Fibroblast of pulmonary artery (primary cell): ENCODE measurements around the gene PTGER3.
"Not testable (repeated sequence)": the region's sequence is repeated elsewhere in the genome, so short reads cannot be mapped to it uniquely, and the experiment has no call there.

ENCODE experiments used
- DNase-seq: peaks from one replicate; pipeline ENCODE4 v3.0.0-alpha.2; 2010; ENCODE audit warnings: low read depth
- H3K4me3 ChIP-seq: replicated peaks from 2 replicates; pipeline ENCODE4 v1.5.1; 2011; ENCODE audit warnings: low read depth, mild to moderate bottlenecking, control low read depth, low read length, moderate library complexity
- TF ChIP-seq, protein P1 (sequence below): IDR thresholded peaks from 2 replicates; pipeline ENCODE4 v1.5.1; 2011; ENCODE audit warnings: mild to moderate bottlenecking, control low read depth, low read length, inconsistent platforms; ENCODE audit errors: missing control alignments

PTGER3 gene

DNA sequence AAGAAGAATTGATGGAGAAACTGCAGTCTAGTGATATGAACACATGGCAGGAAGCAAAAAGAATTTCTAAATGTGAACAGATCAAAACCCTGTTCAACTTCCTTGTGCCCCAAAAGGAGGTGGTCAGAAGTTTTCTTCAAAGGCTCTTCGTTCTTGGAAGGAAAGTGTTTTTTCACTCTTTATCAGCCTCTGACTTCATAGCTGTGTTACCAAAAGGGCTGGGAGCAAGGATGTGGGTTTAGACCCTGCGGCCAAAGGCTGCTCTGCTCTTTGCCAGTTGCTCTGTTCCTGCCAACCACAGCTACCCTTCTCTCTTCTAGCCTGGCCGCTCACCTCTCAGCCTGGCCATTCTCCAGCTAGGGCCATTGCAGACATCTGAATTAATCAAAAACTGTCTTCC, 53.8 kb downstream of the PTGER3 start:
- TF ChIP-seq, protein P1, sequence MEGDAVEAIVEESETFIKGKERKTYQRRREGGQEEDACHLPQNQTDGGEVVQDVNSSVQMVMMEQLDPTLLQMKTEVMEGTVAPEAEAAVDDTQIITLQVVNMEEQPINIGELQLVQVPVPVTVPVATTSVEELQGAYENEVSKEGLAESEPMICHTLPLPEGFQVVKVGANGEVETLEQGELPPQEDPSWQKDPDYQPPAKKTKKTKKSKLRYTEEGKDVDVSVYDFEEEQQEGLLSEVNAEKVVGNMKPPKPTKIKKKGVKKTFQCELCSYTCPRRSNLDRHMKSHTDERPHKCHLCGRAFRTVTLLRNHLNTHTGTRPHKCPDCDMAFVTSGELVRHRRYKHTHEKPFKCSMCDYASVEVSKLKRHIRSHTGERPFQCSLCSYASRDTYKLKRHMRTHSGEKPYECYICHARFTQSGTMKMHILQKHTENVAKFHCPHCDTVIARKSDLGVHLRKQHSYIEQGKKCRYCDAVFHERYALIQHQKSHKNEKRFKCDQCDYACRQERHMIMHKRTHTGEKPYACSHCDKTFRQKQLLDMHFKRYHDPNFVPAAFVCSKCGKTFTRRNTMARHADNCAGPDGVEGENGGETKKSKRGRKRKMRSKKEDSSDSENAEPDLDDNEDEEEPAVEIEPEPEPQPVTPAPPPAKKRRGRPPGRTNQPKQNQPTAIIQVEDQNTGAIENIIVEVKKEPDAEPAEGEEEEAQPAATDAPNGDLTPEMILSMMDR, result no peak
- H3K4me3 ChIP-seq, result no peak overlapping the region
- DNase-seq, result no peak

DNA sequence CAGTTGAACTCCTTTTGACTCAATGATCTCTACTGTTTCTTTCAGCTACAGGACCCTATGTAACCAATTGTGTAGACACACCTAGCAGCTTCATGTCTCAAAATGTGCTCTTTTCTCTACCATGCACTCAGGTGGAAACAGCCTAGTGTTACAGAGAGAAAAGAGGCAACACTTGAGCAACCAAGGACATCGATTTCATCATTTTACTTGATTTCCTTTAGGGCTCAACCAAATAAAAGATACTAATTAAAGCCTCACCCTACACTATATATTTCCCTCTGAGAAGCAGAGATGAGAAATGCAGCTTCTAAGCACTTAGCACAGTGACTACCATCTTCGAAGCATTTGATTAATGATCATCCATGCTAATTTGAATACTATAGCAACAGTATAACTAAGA, 55.1 kb downstream of the PTGER3 start:
- DNase-seq, result no peak
- TF ChIP-seq, protein P1, result no peak
- no peak overlapping the region for H3K4me3 ChIP-seq

DNA sequence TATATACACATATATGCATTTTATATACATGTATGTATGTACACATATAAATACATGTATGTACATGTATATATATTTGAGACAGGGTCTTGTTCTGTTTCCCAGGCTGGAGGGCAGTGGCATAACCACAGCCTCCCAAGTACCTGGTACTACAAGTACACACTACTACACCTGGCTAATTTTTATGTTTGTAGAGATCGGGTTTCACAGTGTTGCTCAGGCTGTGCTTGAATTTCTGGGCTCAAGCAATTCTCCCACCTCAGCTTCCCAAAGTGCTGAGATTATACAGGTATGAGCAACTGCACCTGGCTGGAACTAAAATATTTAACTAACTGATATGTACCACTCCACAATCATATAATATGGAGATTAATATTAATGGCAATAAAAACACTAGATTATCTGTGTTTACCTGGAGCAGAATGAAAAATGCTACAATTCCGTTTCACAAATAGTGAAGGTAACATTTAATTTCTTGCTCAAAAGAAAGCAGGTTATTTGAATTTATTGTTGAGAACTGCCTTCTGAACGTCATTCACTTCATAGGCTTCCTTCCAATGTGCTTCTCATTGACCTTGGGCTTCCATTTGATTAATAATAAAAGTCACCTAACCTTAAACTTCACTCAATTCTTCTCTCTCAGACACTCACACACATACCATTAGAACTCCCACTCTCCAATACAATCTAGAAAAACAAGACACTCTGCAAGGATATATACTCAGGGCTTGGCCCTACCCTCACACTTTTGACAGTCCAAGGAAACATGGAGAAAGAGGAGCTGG, 57.0 kb downstream of the PTGER3 start:
- H3K4me3 ChIP-seq, result no peak overlapping the region
- TF ChIP-seq, protein P1, result no peak
- DNase-seq, result no peak

DNA sequence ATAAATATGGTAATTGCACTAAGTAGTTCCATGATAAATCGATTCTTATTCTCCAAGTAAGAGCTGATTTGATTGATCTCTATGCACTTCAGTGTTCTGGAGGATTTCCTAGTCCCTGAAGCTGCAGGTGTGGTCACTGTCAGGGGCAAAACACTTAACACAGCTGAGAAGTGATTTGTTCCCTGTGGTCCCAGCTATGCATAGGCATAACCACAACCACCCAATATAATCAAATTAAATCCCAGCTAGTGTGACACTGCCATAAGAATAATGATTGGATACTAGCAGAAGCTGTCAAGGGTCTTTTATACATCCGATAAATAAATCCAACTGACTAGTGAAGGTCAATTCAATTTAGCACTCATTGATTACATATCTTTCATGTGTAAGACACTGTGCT, 60.1 kb downstream of the PTGER3 start:
- DNase-seq, result no peak
- TF ChIP-seq, protein P1, result no peak

DNA sequence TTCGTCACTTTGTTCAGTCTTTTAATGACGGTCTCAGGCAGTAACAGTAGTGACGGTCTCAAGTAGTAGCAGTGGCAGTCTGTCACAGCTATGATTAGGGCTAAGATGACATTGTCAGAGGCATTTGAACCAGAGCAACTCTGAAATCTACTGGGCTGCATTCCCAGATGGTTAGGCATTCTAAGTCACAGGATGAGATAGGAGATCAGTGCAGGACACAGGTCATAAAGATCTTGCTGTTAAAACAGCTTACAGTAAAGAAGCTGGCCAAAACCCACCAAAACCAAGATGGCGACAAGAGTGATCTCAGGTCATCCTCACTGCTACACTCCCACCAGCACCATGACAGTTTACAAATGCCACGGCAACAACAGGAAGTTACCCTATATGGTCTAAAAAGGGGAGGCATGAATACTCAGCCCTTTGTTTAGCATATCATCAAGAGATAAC, 61.8 kb downstream of the PTGER3 start:
- not testable (repeated sequence) for H3K4me3 ChIP-seq, DNase-seq

More for the DNA sequence above, 60.1 kb downstream of the PTGER3 start:
- H3K4me3 ChIP-seq, result no peak overlapping the region

DNA sequence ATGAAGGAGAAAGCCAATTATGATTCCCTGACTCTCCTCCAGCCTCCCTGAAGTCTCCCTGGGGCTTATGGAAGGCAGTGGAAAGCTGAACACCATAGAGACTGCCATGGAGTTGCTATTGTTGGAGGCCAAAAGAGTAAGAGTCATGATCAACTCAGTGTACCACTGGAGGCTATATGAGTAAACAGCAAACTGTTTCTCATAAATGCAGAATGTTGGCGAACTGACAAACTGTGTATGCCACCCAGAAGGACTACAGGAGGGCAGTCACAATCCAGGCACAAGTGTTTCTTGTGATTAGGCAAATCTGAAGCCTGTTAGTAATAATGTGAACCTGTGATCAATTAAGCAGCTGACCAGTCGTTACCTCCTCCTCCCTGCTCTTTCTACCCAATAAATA, 62.3 kb downstream of the PTGER3 start:
- not testable (repeated sequence) for DNase-seq, H3K4me3 ChIP-seq

DNA sequence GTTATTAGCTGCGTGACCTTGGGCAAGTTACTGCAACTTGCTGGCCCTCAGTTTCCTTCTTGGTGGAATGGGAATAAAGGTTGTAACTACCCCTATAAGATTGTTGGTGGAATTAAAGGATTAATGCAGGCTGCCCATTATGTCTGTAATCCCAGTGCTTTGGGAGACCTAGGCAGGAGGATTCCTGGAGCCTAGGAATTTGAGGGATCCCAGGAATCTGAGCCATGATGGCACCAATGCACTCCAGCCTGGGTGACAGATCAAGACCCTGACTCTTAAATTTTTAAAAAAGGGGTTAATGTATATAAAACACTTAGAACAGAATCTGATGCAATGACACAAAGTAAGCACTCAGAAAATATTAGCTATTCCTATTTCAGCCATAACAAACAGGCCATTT, 67.3 kb downstream of the PTGER3 start:
- no peak for DNase-seq
- H3K4me3 ChIP-seq, result no peak overlapping the region
- TF ChIP-seq, protein P1, result no peak

DNA sequence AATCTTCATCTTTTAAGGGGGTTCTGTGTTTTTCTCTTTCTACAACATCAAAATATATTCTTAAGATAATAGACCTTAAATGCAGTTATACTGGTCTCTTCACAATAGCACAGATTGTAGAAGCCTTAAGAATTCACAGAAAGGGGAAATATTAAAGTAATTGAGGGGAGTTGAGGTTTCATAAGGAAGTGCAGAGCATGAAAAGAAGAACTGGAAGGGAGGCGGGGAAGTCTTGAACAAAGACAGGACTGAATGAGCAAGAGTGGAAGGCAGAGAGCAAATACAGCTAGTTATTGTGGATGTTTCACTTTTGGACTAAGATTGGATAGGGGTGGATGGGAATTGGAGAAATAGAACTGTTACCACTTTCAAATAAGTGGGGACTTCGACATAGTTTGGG, 67.7 kb downstream of the PTGER3 start:
- H3K4me3 ChIP-seq, result no peak overlapping the region
- no peak for DNase-seq
- TF ChIP-seq, protein P1, result no peak
